Measurements from ENCODE around the gene BCL2L12. TPM values are rescaled to one million over a fixed set of nuclear protein-coding genes. Genes with fewer than 3 reads are reported as not detected.

Gene BCL2L12
- total RNA-seq, 1 experiment from 2014 or later: 145 TPM

DNA sequence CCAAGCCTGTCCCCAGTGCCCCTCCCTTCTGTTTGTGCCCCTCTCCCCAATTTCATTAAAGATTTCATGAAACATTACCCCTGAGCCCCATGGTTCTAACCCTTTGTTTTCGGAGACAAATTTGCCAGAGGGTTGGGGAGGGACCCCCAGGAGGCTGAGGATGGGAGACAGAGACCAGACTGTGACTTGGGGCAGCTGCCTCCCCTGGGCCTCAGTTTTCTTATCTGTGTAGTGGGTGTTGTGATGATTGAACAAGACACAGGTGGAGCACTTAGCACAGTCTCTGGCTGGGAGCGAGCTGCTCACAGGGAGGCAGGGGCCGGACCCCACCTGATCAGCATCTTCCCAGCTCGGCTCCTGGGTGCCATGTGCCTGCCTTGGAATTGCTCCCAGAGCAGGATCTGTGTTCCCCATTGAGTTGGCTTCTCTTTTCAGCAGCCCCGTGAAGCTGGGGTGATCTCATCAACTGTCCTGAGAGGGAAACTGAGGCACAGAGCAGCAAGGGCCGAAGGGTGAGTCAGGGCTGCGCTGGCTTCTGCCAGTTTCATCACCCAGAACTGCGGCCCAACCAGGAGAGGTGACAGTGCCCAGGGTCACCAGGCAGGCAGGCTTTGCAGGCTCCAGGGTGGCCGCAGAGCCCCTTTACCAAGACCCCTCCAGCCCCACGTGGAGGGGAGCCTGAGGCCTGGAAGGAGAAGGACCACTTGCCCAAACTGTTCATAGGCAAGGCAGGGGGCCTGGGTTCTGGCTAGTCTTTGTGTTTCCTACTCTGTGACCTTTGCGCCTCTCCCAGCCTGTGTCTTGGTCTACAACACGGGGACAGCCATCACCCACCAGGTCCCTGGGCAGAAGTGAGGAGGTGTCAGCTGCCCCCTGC is 6.9 kb upstream of the BCL2L12 start:
- Histone ChIP-seq H3K79me1 (ENCODE audit: insufficient read depth, low read depth, low read length, poor library complexity, severe bottlenecking) (no peaks in the 10 kb centered on the region), H4K5ac (ENCODE audit: insufficient read length, low read depth, low read length) (no peak overlapping the region), H2BK12ac (ENCODE audit: insufficient read length, low read depth, low read length) (no peak overlapping the region), H2BK5ac (ENCODE audit: insufficient read length, low read length) (no peak overlapping the region), H2AK5ac (ENCODE audit: insufficient read length, low read length) (no peak overlapping the region), H4K20me1 (ENCODE audit: control insufficient read depth, insufficient read depth, insufficient read length) (no peaks in the 10 kb centered on the region), H3K9ac (ENCODE audit: extremely low read depth, insufficient read length, low read length) (no peak overlapping the region), H3K27ac (ENCODE audit: insufficient read length, low read depth, low read length) (no peak overlapping the region), H3K4ac (ENCODE audit: low read depth, low read length) (no peak overlapping the region), H4K8ac (replicated peaks; ENCODE audit: insufficient read length, low read depth, low read length) (no peak overlapping the region), H2BK20ac (ENCODE audit: low read depth, low read length, poor library complexity, severe bottlenecking) (no peak overlapping the region), H3K4me2 (ENCODE audit: insufficient read depth, insufficient read length, low read length) (no peak overlapping the region), H3K4me1 (ENCODE audit: insufficient read depth, low read length) (no peaks in the 10 kb centered on the region), H2BK120ac (ENCODE audit: low read depth, low read length, poor library complexity, severe bottlenecking) (no peak overlapping the region), H3T11ph (ENCODE audit: low read length) (no peak overlapping the region), H2BK15ac (ENCODE audit: low read depth, low read length) (no peak overlapping the region), H3K18ac (ENCODE audit: insufficient read length, low read depth, low read length) (no peak overlapping the region), H4K91ac (ENCODE audit: insufficient read length, low read depth, low read length) (no peak overlapping the region), H3K27me3 (ENCODE audit: insufficient read depth, low read length) (no peaks in the 10 kb centered on the region), H3K23ac (ENCODE audit: insufficient read length, low read depth, low read length) (no peak overlapping the region), H3K56ac (ENCODE audit: insufficient read length, low read depth, low read length) (no peak overlapping the region), H3K14ac (ENCODE audit: insufficient read depth, low read length) (no peak overlapping the region), H3K23me2 (ENCODE audit: insufficient read length, low read depth, low read length, poor library complexity, severe bottlenecking) (no peaks in the 10 kb centered on the region), H2AFZ (ENCODE audit: low read length) (no peak overlapping the region), H3K79me2 (ENCODE audit: insufficient read depth, low read length) (no peaks in the 10 kb centered on the region), H3K9me3 (ENCODE audit: control insufficient read depth, low read depth, low read length) (no peaks in the 10 kb centered on the region)
- DNase-seq: no peak
- Mint-ChIP-seq H3K4me1 (peaks cover 19 to 32% of the 10 kb centered on the region in 2 experiments), H3K4me3 (no peak overlapping the region), H3K27ac (no peak overlapping the region), H3K36me3 (ENCODE audit: insufficient read depth in 1 of 3, low read depth in 3 of 3) (peaks cover 52 to 92% (median 87%) of the 10 kb centered on the region in 3 experiments), H3K27me3 (ENCODE audit: low read depth) (no peaks in the 10 kb centered on the region), H3K9me3 (peaks cover 7% of the 10 kb centered on the region in 2 experiments; a peak in 4 of 5 replicates)
- TF ChIP-seq, protein P1, sequence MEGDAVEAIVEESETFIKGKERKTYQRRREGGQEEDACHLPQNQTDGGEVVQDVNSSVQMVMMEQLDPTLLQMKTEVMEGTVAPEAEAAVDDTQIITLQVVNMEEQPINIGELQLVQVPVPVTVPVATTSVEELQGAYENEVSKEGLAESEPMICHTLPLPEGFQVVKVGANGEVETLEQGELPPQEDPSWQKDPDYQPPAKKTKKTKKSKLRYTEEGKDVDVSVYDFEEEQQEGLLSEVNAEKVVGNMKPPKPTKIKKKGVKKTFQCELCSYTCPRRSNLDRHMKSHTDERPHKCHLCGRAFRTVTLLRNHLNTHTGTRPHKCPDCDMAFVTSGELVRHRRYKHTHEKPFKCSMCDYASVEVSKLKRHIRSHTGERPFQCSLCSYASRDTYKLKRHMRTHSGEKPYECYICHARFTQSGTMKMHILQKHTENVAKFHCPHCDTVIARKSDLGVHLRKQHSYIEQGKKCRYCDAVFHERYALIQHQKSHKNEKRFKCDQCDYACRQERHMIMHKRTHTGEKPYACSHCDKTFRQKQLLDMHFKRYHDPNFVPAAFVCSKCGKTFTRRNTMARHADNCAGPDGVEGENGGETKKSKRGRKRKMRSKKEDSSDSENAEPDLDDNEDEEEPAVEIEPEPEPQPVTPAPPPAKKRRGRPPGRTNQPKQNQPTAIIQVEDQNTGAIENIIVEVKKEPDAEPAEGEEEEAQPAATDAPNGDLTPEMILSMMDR (conservative IDR thresholded peaks at IDR 0.05): no peak
- no CpG with 5 or more reads among the region's 12 CpGs for WGBS (ENCODE audit: extremely low coverage, insufficient read length, low lambda C conversion rate)
